PC-3 (cell line): ENCODE results near the gene TAS1R3. TPM values are rescaled to one million over a fixed set of nuclear protein-coding genes. Genes with fewer than 3 reads are reported as not detected.

Experiments
- ATAC-seq: fragments of 200-7000 bp; cut with Tn5 transposase; 2 replicates; pipeline ENCODE4 v1.9.1; 2020; ENCODE audit warnings: mild to moderate bottlenecking, moderate library complexity
- BruUV-seq: library from RNA; stranded (reverse); fragments of 400-500 nt; replicated peaks from 2 replicates; lab custom pipeline; 2021; lab: Mats Ljungman, UMichigan
- CTCF ChIA-PET: fragments of 300-600 bp; sonication (Branson Sonifier 250); formaldehyde crosslinking; loops from one replicate; lab custom pipeline; 2022; ENCODE audit warnings: antibody characterized with exemption; lab: Charles Lee
- POLR2A ChIA-PET: fragments of 300-600 bp; sonication (Branson Sonifier 250); formaldehyde crosslinking; loops from one replicate; lab custom pipeline; 2022; ENCODE audit warnings: antibody characterized with exemption; ENCODE audit not compliant: unreplicated experiment; lab: Charles Lee
- DNase-seq: peaks from one replicate; pipeline ENCODE4 v3.0.0-alpha.2; 2015
- H2AFZ ChIP-seq: fragments of 300-600 bp; sonication (generic); 2 replicates; pipeline ENCODE4 v1.6.0; 2016; ENCODE audit warnings: antibody characterized with exemption, low read length
- H3F3A ChIP-seq: fragments of 300-600 bp; sonication (generic); one replicate; pipeline ENCODE4 v1.6.0; 2017; ENCODE audit warnings: antibody characterized with exemption, low read length, control low read depth, mild to moderate bottlenecking; ENCODE audit not compliant: unreplicated experiment
- H3K27ac ChIP-seq: fragments of 300-600 bp; sonication (generic); 2 replicates; pipeline ENCODE4 v1.5.1; 2016; ENCODE audit warnings: mild to moderate bottlenecking, low read length
- H3K27me3 ChIP-seq: fragments of 300-600 bp; sonication (generic); 2 replicates; pipeline ENCODE4 v1.6.1; 2016; ENCODE audit warnings: low read length, mixed read lengths
- H3K36me3 ChIP-seq: fragments of 300-600 bp; sonication (generic); 2 replicates; pipeline ENCODE4 v1.6.1; 2016; ENCODE audit warnings: low read depth, mixed run types, low read length, mixed read lengths
- H3K4me1 ChIP-seq: fragments of 300-600 bp; sonication (generic); 2 replicates; pipeline ENCODE4 v1.5.1; 2016; ENCODE audit warnings: low read length; ENCODE audit not compliant: insufficient read depth
- H3K4me2 ChIP-seq: fragments of 300-600 bp; sonication (generic); 2 replicates; pipeline ENCODE4 v1.6.0; 2016; ENCODE audit warnings: low read length
- H3K4me3 ChIP-seq: fragments of 300-600 bp; sonication (generic); 2 replicates; pipeline ENCODE4 v1.5.1; 2016; ENCODE audit warnings: mild to moderate bottlenecking, low read length, mixed read lengths
- H3K79me2 ChIP-seq: fragments of 300-600 bp; sonication (generic); 2 replicates; pipeline ENCODE4 v1.6.1; 2017; ENCODE audit warnings: low read length, mixed read lengths
- H3K9ac ChIP-seq: fragments of 300-600 bp; sonication (generic); 2 replicates; pipeline ENCODE4 v1.6.0; 2016; ENCODE audit warnings: mild to moderate bottlenecking, low read length
- H3K9me2 ChIP-seq: fragments of 300-600 bp; sonication (generic); replicated peaks from 2 replicates; pipeline ENCODE4 v1.6.1; 2016; ENCODE audit warnings: mixed run types, low read length, mixed read lengths
- H3K9me3 ChIP-seq: fragments of 300-600 bp; sonication (generic); 2 replicates; pipeline ENCODE4 v1.6.1; 2016; ENCODE audit warnings: low read length, mixed read lengths
- H4K20me1 ChIP-seq: fragments of 300-600 bp; sonication (generic); 2 replicates; pipeline ENCODE4 v1.6.1; 2016; ENCODE audit warnings: low read length, mixed read lengths
- EZH2 ChIP-seq: fragments of 300-600 bp; sonication (generic); IDR thresholded peaks from one replicate; pipeline ENCODE4 v1.6.1; 2017; ENCODE audit warnings: antibody characterized with exemption, mild to moderate bottlenecking, low read length; ENCODE audit not compliant: unreplicated experiment
- EZH2phosphoT487 ChIP-seq: fragments of 300-600 bp; sonication (generic); IDR thresholded peaks from 2 replicates; pipeline ENCODE4 v1.6.1; 2018; ENCODE audit warnings: mild to moderate bottlenecking, antibody characterized with exemption, low read length, borderline replicate concordance
- intact Hi-C: fragments of 100-400 bp; cut with micrococcal nuclease; formaldehyde crosslinking; loops from 2 replicates; pipeline ENCODE4 v1.9.0; 2023
- total RNA-seq: library from RNA; depleted of rRNA; stranded (reverse); fragments of >200 nt; gene quantifications from 2 replicates; pipeline ENCODE4 v1.2.3, GENCODE V29; 2014
- TF ChIP-seq, protein P1 (sequence below): fragments of 300-600 bp; sonication (generic); conservative IDR thresholded peaks from 2 replicates; pipeline ENCODE4 v1.5.1; 2017; ENCODE audit warnings: antibody characterized with exemption, low read depth, mild to moderate bottlenecking, low read length

The TAS1R3 gene
- total RNA-seq, 1 experiment from 2014 or later = 1.9 TPM

DNA sequence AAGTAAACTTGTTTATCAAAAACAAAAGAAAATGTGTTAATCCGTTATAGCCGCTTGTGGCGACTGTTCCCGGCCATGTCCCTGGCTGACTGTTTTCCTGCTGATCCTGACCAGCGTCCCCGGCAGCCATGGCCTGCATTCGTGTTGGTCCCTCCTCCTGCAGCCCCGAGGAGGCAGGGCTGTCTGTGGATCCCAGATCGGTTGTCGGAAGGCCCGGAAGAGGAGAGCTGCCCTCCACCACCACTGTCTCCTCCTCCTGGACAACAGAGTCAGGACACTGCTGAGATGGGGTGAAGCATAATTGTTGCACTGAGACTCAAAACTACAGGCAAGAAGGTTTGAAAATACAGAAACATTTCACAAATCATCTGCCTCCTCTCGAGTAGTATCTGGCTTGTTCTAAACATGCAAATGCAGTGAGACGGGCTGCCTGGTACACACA, 30.9 kb downstream of the TAS1R3 start:
- peaks cover 29% of the 10 kb centered on the region for H3K4me1 ChIP-seq
- no peak overlapping the region for H3K4me2 ChIP-seq
- H3K36me3 ChIP-seq = no peaks in the 10 kb centered on the region
- no peak overlapping the region for H2AFZ ChIP-seq
- H3K9me3 ChIP-seq = peaks cover 12% of the 10 kb centered on the region; the same call in 1 of the 2 replicates
- BruUV-seq = no TSS peak
- H3K27ac ChIP-seq = no peak overlapping the region
- no peaks in the 10 kb centered on the region for H3K27me3 ChIP-seq
- H4K20me1 ChIP-seq = no peaks in the 10 kb centered on the region
- no peaks in the 10 kb centered on the region for H3K9me2 ChIP-seq
- no peaks in the 10 kb centered on the region for H3F3A ChIP-seq
- no peak overlapping the region for H3K4me3 ChIP-seq
- no peak overlapping the region for H3K9ac ChIP-seq
- ChIA-PET POLR2A (no interaction called here), CTCF (no interaction called here)
- TF ChIP-seq, protein P1, sequence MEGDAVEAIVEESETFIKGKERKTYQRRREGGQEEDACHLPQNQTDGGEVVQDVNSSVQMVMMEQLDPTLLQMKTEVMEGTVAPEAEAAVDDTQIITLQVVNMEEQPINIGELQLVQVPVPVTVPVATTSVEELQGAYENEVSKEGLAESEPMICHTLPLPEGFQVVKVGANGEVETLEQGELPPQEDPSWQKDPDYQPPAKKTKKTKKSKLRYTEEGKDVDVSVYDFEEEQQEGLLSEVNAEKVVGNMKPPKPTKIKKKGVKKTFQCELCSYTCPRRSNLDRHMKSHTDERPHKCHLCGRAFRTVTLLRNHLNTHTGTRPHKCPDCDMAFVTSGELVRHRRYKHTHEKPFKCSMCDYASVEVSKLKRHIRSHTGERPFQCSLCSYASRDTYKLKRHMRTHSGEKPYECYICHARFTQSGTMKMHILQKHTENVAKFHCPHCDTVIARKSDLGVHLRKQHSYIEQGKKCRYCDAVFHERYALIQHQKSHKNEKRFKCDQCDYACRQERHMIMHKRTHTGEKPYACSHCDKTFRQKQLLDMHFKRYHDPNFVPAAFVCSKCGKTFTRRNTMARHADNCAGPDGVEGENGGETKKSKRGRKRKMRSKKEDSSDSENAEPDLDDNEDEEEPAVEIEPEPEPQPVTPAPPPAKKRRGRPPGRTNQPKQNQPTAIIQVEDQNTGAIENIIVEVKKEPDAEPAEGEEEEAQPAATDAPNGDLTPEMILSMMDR = no peak
- no peak for TF ChIP-seq EZH2phosphoT487
- TF ChIP-seq EZH2 = no peak
- DNase-seq (no peak), ATAC-seq (no peak)
- H3K79me2 ChIP-seq = no peaks in the 10 kb centered on the region
- intact Hi-C loops = loop anchor here (2.0 kb wide), 1 partner anchor 17 kb away; no protein-coding TSS in a partner anchor

DNA sequence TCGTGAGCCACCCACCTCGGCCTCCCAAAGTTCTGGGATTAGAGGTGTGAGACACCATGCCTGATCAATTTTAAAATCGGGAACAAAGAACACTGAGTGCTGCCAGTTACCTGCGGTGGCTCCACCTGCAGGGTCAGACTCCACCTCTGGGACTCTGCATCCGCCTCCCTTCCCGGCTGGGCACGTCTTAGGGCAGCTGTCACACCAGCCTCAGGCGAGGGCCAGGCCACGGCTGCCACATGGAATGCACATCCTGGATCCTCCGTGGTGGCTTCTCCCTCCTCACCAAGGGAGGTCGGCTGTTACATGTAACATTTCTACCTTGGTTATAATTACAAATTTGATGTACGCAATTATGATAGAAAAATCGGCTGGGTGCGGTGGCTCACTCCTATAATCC, 33.2 kb downstream of the TAS1R3 start:
- no peaks in the 10 kb centered on the region for H3K27me3 ChIP-seq
- ChIA-PET POLR2A (interaction anchor here (0.7 kb wide), 1 partner anchor 11 kb away, joined by 3 read pairs; no protein-coding TSS in a partner anchor), CTCF (no interaction called here)
- H4K20me1 ChIP-seq = no peaks in the 10 kb centered on the region
- peak overlapping the region; percentile 3; the same call in 1 of the 2 replicates for H3K27ac ChIP-seq
- peaks cover 29% of the 10 kb centered on the region for H3K4me1 ChIP-seq
- intact Hi-C loops = no loop called here
- H3K36me3 ChIP-seq = no peaks in the 10 kb centered on the region
- peaks cover 16% of the 10 kb centered on the region; the same call in 1 of the 2 replicates for H3K9me3 ChIP-seq
- H3K79me2 ChIP-seq = no peaks in the 10 kb centered on the region
- peak; percentile 53 for ATAC-seq
- H3K4me3 ChIP-seq = no peak overlapping the region
- H3K9ac ChIP-seq = no peak overlapping the region
- peak; percentile 96 for DNase-seq
- BruUV-seq = no TSS peak
- TF ChIP-seq EZH2 = no peak
- TF ChIP-seq, protein P1 = 0 out of 2 replicates have a peak, but pooled peaks have one; percentile 10
- H3K4me2 ChIP-seq = no peak overlapping the region
- no peaks in the 10 kb centered on the region for H3K9me2 ChIP-seq
- H3F3A ChIP-seq = no peaks in the 10 kb centered on the region
- no peak overlapping the region for H2AFZ ChIP-seq

DNA sequence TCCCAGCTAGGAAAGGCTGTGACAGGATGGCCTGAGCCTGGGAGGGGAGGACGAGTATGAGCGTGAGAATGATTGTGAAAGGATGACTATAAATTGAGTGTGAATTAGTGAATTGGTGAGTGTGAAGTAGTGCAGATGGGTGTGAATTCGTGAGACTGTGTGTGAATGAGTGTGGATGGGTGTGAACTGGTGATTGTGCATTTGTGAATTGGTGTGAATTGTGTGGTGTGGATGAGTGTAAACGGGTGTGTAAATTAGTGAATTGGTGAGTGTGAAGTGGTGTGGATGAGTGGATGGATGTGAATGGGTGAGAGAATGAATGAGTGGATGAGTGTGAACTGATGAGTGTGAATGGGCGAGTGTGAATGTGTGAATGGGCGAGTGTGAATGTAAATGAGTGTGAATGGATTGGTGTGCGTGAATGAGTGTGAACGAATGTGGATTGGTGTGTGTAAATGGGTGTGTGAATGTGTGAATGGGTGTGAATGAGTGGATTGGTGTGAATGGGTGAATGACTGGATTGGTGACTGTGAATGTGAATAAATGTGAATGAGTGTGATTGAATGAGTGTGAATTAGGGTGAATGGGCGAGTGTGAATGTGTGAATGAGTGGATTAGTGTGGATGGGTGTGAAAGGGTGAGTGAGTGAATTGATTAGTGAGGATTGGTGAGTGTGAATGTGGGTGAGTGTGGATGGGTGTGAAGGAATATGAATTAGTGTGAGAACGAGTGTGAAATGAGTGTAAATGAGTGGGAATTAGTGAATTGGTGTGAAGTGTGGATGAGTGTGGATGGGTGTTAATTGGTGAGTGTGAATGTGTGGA, 35.0 kb downstream of the TAS1R3 start:
- Histone ChIP-seq H3K27ac (no peak overlapping the region), H3K79me2 (no peaks in the 10 kb centered on the region), H3K9me2 (no peaks in the 10 kb centered on the region), H2AFZ (no peak overlapping the region), H3K27me3 (no peaks in the 10 kb centered on the region), H3K9me3 (peaks cover 16% of the 10 kb centered on the region; the same call in 1 of the 2 replicates), H4K20me1 (no peaks in the 10 kb centered on the region), H3K9ac (no peak overlapping the region), H3K36me3 (no peaks in the 10 kb centered on the region), H3K4me3 (no peak overlapping the region), H3K4me1 (peaks cover 10% of the 10 kb centered on the region), H3F3A (no peaks in the 10 kb centered on the region), H3K4me2 (no peak overlapping the region)
- POLR2A ChIA-PET = no interaction called here
- CTCF ChIA-PET = no interaction called here
- ATAC-seq (no peak), DNase-seq (no peak)
- TF ChIP-seq EZH2 = no peak
- TF ChIP-seq EZH2phosphoT487 = no peak
- TF ChIP-seq, protein P1 = no peak
- BruUV-seq = no TSS peak
- intact Hi-C loops = no loop called here
